Uterus (tissue), 2 donors: ENCODE data around the gene ATP5MC2.

Experiments used
- CTCF ChIP-seq, 4 experiments: fragments of 200-600 bp in 2 of 4; fragments of 450-650 bp in 2 of 4; sonication (generic) in 2 of 4; IDR thresholded peaks; one replicate each; pipeline ENCODE4 v1.5.1; 2016 to 2019; ENCODE audit warnings: antibody characterized with exemption in 4 of 4, mild to moderate bottlenecking in 2 of 4, moderate library complexity in 1 of 4
- POLR2A ChIP-seq, 2 donors: fragments of 450-650 bp; IDR thresholded peaks; one replicate each; pipeline ENCODE4 v1.6.1; 2016; ENCODE audit warnings: antibody characterized with exemption in 2 of 2, mild to moderate bottlenecking in 1 of 2, moderate library complexity in 1 of 2

GRCh38 chr12:53617700-53618099, 58.2 kb downstream of the ATP5MC2 start:
- TF ChIP-seq CTCF (IDR thresholded peaks at IDR 0.05), result no peak
- TF ChIP-seq POLR2A (IDR thresholded peaks at IDR 0.05), result no peak
